GM21529 (cell line): ENCODE results near the gene ZNF471.

Experiments used
- ATAC-seq: cut with Tn5 transposase; IDR thresholded peaks from one replicate; pipeline ENCODE4 v1.9.1; 2021; ENCODE audit not compliant: unreplicated experiment

The ZNF471 gene

GRCh38 chr19:56507446-56508289, at the start of gene ZNF471:
ZNF471 (plus strand) TSS chr19:56507855; CDS start chr19:56511572, 3,717 bp downstream.
- ATAC-seq, result no peak

GRCh38 chr19:56474308-56474707, 33.3 kb upstream of the ZNF471 start:
- ATAC-seq, result no peak

DNA sequence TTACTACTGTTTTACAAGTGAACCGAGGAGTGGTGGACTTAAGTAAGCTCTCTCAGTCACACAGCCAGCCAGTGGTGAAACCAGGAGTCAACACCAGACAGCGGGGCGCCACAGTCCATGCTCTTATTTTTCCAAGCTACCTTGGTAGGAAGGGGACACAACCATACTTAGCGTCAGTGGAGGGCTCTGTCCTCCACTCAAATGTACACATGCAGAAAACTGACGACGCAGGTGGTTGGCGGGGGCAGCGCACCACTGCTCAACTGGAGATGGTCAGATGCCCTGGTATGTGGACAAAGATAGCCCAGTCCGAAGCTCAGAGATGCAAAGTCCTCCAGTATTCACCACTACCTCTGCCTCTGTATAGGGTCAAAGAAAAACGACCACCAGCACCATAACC, 31.6 kb upstream of the ZNF471 start:
- no peak for ATAC-seq

- no peak for ATAC-seq
Measured at GRCh38 chr19:56476651-56477428, 30.8 kb upstream of the ZNF471 start, which contains the start of gene ZNF667. ZNF667 (minus strand) TSS chr19:56477345; CDS start chr19:56462370, 14,975 bp downstream.

GRCh38 chr19:56477429-56478338, 30.0 kb upstream of the ZNF471 start:
- ATAC-seq, result no peak

DNA sequence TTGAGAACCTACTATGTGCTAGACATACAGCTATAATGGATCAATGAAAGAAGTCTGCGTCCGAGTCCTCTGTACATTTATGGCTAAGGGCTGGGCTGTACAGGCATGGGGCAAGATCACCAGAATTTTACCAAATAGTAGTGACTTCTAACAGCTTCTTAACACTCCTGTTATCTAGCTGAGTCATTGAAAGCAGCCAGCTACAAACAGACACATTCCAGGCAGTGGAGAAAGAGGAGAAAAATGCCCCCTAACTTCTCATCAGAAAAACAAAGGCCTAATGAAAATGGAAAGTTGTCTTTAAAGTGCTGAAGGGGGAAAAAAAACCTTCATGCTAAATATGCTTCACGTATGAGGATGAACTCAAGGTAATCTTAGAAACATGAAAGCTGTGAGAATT, 16.3 kb upstream of the ZNF471 start:
- no peak for ATAC-seq

GRCh38 chr19:56504581-56504980, 3.1 kb upstream of the ZNF471 start:
- no peak for ATAC-seq

- ATAC-seq, result no peak
Measured at GRCh38 chr19:56508290-56508778, 679 bp downstream of the ZNF471 start.

- ATAC-seq, result no peak
Measured at GRCh38 chr19:56525214-56525860, 17.7 kb downstream of the ZNF471 start.

DNA sequence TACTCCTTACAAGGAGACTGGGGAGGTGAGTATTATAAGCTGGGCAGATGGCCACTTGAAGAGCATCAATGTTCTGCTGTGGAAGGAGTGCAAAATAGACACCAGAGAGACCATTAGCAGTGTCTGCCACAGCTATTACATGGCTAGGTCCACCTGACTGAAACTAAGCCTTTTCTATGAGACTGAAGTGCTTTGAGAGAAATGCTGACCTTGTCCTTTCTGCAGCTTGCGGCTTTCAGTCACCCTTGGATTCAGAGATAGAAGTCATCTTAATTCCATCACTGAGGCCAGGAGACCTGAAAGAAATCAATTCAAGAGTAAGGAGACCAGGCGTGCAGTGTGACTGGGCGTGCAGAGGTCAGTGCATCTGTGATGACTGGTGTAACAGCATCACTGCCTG, 29.8 kb downstream of the ZNF471 start:
- ATAC-seq, result no peak

DNA sequence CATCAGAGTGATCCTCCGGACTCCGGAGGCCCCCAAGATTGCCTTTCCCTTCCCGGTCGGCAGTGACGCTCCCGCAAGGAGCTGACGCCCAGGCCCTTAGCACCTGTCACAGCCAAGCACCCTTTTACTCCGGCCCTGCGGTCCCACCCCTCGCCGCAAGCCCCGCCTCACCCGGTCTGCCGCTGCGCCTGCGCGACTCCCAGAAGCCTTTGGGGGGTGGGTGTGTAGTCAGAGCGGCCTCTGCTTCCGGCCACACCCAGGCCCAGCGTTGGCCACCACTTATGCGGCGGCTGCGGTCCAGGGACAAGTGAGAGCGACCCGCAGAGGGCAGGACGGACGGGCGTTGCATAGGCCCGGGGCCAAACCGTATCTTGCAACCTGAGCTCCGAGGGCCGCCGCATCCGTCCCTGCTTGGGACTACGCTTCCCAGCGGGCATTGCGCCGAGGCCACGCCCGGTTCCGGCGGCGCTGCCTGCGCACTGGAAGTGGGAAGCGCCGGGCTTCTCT, 30.7 kb downstream of the ZNF471 start:
- peak; percentile 41 for ATAC-seq

DNA sequence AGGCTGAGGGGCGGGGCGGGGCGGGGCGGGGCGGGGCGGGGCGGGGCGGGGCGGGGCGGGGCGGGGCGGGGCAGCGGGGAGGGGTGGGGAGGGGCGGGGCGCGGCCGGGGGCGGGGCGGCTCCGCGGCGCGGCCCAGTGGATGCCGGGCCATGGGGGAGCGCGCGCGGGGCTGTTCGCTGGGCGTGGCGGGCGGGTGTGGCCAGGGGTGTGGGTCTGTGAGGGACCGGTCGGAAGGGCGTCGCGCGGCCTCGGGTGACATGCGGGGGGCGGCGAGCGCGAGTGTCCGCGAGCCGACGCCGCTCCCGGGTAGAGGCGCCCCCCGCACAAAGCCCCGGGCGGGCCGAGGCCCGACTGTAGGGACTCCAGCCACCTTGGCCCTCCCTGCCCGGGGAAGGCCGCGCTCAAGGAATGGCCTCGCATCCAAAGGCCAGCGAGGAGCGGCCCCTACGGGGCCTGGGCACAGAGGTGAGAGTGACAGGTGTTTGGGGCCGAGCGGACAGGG, 31.2 kb downstream of the ZNF471 start, which contains the start of gene ZFP28:
ZFP28 (plus strand) TSS at position 188 of the 503 bp plus-strand sequence; CDS start at position 259, 71 bp downstream.
- ATAC-seq, result no peak

- ATAC-seq, result no peak
Measured at GRCh38 chr19:56543776-56544175, 36.1 kb downstream of the ZNF471 start.

GRCh38 chr19:56547535-56547934, 39.9 kb downstream of the ZNF471 start:
- no peak for ATAC-seq

DNA sequence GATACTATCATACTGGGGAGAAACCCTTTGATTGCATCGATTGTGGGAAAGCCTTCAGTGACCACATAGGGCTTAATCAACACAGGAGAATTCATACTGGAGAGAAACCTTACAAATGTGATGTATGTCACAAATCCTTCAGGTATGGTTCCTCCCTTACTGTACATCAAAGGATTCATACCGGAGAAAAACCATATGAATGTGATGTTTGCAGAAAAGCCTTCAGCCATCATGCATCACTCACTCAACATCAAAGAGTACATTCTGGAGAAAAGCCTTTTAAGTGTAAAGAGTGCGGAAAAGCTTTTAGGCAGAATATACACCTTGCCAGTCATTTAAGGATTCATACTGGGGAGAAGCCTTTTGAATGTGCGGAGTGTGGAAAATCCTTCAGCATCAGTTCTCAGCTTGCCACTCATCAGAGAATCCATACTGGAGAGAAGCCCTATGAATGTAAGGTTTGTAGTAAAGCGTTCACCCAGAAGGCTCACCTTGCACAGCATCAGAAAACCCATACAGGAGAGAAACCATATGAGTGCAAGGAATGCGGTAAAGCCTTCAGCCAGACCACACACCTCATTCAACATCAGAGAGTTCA, 46.7 kb downstream of the ZNF471 start:
- no peak for ATAC-seq

- ATAC-seq, result no peak
Measured at GRCh38 chr19:56562766-56563165, 55.1 kb downstream of the ZNF471 start.

DNA sequence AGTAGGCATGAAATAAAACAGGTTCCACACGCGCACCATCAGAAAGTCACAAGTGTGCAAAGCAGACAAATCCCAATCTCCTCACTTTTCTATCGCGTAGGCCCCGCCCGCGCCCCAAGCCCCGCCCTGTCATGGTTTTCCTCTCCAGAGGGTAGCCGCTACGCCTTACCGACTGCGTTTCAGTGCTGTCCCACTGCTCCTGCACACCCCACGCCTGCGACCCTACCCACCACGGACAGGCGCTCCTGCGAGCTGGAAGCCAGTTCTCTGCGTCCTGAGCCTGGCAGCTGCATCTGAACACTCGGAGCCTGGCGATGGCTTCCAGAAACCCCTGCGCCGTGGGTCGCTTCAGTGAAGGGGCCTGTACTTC, 59.2 kb downstream of the ZNF471 start:
- ATAC-seq, result peak; percentile 41

DNA sequence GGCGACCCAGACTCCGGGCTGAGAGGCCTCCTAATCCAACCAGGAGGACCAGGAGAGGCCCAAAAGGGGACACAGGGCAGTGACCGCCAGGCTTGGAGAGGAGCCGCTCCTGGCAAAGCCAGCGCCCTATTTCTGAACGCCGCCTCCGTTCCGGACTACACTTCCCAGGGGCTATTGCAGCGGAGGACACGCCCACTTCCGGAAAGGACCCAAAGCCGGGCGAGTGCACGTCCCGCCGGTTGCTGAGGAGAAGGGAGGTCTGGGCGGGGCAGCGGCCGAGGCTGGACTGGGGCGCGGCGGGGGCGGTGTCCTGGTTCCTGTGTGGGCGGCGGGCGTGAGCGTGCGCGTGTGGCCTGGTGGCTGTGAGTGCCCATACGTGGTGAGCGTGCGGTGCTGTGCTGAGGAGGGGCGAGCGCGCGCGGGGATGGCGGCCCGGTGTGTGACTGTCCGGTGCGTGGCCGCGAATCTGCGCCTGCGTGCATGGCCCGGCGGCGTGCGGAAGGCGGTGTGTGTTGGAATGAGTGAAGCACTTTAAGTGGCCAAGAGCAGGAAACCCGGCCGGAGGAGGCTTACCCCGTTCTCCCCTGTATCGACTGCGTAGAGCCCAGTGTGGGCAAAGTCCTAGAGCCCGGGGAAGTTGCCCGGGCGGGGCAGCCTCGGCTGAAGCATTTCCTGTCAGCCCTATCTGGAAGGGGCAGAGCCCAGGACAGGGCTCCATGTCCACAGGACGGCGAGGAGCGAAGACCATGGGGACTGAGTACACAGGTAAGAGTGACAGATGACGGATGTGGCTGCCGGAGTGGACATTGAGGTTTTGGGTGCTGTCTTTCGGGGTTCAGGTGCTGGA, 59.8 kb downstream of the ZNF471 start, which contains the start of gene ZNF470:
ZNF470 (plus strand) TSS at position 195 of the 847 bp plus-strand sequence. CDS start 2,844 bp downstream, outside the sequence.
- peak; percentile 98 for ATAC-seq
